Stimulated activated memory B cell treated with anti-CD40 and anti-IgM and Interleukin-4, amounts not matched to agents 10 μg/mL and 1 μg/mL and 100 μg/mL, for 72 hours (primary cell): ENCODE measurements around the gene ARSG.
"Not testable (repeated sequence)": the region's sequence is repeated elsewhere in the genome, so short reads cannot be mapped to it uniquely, and the experiment has no call there.

Experiments
- ATAC-seq: fragments of 150-1000 bp; cut with Tn5 transposase; 2 replicates; pipeline ENCODE4 v1.10.0; 2021
- H3K27ac Mint-ChIP-seq: one replicate; pipeline ENCODE4 v1.8.0; 2022; ENCODE audit warnings: mild to moderate bottlenecking, mixed read lengths
- H3K27me3 Mint-ChIP-seq: one replicate; pipeline ENCODE4 v1.8.0; 2022; ENCODE audit warnings: mixed read lengths
- H3K36me3 Mint-ChIP-seq: one replicate; pipeline ENCODE4 v1.8.0; 2022; ENCODE audit warnings: mixed read lengths
- H3K4me1 Mint-ChIP-seq: one replicate; pipeline ENCODE4 v1.8.0; 2022; ENCODE audit warnings: mixed read lengths
- H3K4me3 Mint-ChIP-seq: one replicate; pipeline ENCODE4 v1.8.0; 2022; ENCODE audit warnings: mild to moderate bottlenecking, moderate library complexity, mixed read lengths
- H3K9me3 Mint-ChIP-seq: one replicate; pipeline ENCODE4 v1.8.0; 2022; ENCODE audit warnings: mixed read lengths

Gene ARSG

DNA sequence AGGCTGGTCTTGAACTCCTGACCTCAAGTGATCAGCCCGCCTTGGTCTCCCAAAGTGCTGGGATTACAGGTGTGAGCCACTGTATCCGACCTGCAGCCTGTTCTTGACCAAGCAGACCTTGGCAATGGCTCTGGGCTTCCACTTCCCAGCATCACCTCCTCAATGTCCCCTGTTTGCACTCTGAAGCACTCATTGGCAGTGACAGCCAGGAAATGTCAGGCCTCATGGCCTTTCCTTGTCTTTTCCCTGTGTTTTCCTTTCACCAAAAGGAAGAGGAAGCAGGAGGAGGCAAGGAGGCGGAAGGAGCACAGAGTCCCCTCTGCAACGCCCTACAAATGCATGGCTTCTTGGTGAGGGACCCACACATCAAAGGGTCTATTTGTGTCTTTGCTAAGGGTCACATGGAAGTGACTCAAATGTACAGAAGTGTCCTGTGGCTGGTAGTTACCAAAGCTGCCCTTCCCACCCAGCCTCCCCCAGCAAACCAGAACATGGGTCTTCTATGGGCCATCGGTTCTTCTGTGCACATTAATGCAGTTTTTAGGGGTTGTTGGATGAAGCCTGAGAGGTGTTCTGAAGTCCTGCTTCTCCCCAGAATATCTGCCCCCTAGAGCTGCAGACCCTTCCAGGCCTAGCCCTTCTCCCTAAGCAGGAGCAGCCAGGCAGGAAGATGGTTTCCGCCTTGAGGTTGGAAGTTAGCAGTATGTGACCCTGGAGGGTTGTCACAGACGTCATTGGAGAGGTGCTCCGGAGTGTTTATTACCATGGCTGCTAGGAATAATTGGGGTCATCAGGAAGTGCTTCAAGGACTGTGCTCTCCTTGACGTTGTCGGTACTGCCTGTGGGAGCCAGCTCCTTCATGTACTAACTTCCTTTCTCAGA lies 105.2 kb downstream of the ARSG start:
- H3K36me3 Mint-ChIP-seq: peaks cover 15% of the 10 kb centered on the region
- peaks cover 3% of the 10 kb centered on the region for H3K9me3 Mint-ChIP-seq
- H3K4me3 Mint-ChIP-seq: no peak overlapping the region
- peaks cover 8% of the 10 kb centered on the region for H3K4me1 Mint-ChIP-seq
- H3K27ac Mint-ChIP-seq: no peak overlapping the region
- no peak for ATAC-seq
- no peaks in the 10 kb centered on the region for H3K27me3 Mint-ChIP-seq

DNA sequence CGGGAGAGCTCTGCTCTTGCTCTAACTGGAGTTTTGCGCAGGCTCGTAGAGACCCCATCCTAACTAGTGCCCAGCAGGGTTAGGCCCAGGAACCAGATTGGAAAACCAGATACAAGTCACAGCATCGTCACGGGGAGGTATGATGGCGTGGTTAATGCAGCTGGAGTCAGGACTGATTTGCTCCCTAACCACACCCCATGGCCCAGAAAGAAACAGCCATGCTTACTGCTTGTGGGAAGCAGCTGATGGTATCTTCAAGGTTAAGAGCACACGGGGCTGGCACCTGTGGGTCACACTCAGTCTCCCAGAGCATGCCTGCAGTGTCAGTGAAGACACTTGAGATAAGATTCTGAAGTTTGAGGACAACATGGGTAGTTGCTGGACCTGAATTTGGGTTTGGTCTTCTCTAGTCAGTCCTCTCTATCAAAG lies 105.8 kb downstream of the ARSG start:
- ATAC-seq: no peak
- Mint-ChIP-seq H3K27ac (no peak overlapping the region), H3K4me1 (peaks cover 8% of the 10 kb centered on the region), H3K36me3 (peaks cover 15% of the 10 kb centered on the region), H3K27me3 (no peaks in the 10 kb centered on the region), H3K4me3 (no peak overlapping the region), H3K9me3 (peaks cover 3% of the 10 kb centered on the region)

DNA sequence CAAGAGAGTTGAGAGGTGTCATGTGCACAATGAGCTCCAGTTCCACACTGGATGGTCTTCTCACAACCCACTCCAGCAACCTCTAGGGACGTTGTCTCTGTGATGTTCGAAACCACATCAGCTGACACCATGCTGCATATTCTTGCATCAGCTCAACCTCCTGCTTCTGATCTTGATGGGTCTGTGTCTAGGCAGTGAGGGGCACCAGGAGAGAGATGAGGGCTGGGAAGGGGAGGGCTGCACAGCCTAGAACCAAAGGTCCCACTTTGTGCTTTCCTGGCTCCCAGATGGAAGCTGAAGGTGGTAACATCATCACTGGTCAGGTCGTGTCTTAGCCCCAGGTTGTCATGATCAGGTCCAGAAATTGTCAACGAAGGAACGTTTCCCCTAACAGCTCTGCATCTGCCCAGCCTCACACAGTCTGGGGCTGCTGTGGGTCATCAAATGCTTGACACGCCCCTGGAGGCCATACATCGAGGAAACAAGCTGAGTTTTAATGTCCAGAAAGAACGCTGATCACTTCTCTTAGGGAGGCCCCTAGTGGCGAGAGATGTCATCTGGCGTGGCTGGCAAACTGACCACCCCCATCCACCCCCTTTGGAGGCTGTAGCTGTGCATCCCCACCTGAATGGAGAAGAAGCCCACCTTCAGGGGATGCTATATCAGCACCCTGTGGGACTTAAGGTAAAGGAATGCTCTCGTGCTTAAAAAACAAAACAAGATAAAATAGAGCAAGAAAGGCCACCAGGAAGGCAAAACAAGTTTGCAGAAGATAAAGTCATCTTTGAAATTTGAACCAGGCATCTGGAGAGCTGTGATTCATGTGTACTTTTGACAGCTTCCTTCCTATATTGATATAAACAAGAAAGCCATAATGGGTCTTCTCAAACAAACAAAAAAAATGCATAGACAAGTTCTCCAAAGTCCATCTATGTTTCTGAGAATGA lies 107.7 kb downstream of the ARSG start:
- ATAC-seq: peak; percentile 71
- Mint-ChIP-seq H3K36me3 (peaks cover 15% of the 10 kb centered on the region), H3K9me3 (peaks cover 3% of the 10 kb centered on the region), H3K27ac (peak overlapping the region; percentile 31), H3K4me3 (no peak overlapping the region), H3K27me3 (no peaks in the 10 kb centered on the region), H3K4me1 (peaks cover 8% of the 10 kb centered on the region)

DNA sequence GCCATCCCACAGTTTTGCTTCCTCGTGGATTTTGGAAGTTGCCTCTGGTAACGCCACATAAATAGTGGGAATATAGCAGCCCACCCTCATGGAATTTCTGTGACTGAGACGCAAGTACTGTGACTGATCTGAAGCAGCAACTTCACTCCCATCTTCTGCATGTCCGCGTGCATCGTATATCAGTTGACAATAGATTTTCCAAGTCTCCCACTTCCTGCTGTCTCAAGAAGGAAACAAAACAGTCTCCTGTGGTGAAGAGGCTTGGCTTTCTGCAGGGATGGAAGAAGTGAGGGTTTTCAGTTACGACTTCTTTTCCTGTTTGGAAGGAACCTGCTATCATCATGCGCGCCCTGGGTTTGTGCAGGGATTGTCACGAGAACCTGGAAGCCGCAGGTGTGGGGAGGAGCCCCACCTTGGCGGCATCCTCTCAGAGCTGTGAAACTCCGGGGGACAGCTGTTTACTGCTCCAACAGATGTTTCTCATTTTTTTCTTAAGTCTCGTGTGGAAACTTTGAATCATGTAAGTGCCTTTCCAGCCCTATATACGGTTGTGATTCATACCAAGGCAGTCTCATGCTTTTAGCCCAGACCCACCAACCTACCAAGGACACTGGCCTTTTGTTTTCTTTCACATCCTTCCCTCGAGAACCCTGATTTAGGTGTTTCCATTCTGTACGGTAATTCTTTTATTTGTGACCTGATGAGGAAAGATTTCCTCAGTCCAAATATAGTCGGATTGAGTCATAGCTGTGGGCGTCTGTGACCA lies 108.5 kb downstream of the ARSG start:
- peak overlapping the region; percentile 31 for H3K27ac Mint-ChIP-seq
- peaks cover under 1% of the 10 kb centered on the region for H3K9me3 Mint-ChIP-seq
- H3K27me3 Mint-ChIP-seq: no peaks in the 10 kb centered on the region
- peaks cover 11% of the 10 kb centered on the region for H3K36me3 Mint-ChIP-seq
- peaks cover 8% of the 10 kb centered on the region for H3K4me1 Mint-ChIP-seq
- H3K4me3 Mint-ChIP-seq: no peak overlapping the region
- ATAC-seq: peak; percentile 85

DNA sequence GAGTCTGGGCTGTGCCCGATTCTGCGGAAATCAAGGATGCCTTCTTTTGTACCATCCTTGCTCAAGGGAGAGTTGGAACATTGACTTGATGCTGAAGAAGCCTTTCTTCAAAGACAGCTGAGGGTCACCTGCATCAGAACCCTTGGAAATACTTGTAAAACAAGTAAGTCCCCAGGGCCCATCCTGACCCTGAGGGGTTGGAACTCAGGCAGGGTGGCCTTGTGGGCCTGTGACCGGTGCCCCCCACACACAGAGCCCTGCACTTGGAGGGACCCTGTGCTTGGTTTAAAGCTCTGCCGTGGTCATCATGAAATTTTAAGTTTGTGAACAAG lies 109.1 kb downstream of the ARSG start:
- Mint-ChIP-seq H3K4me3 (no peak overlapping the region), H3K27me3 (no peaks in the 10 kb centered on the region)

DNA sequence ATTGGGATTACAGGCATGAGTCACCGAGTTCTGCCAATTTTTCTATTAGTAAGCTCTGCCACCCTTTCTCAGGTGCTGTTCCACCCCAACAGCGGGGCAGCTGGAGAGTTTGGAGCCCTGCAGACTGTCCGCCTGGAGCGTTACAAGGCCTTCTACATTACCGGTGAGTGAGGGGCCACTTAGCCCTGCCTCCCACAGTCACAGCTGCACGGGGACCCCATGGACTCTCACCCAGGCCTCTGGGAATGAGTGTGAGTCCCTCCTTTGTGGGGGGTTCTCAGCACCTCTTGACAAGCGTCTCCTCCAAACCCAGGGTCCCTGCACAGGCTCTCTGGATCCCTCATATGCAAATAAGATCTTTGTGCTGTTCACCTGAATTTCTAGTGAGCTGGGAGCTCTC lies 110.0 kb downstream of the ARSG start:
- H3K9me3 Mint-ChIP-seq: no peaks in the 10 kb centered on the region
- no peaks in the 10 kb centered on the region for H3K27me3 Mint-ChIP-seq
- H3K4me3 Mint-ChIP-seq: no peak overlapping the region
- peaks cover 8% of the 10 kb centered on the region for H3K4me1 Mint-ChIP-seq
- H3K27ac Mint-ChIP-seq: peak overlapping the region; percentile 31
- ATAC-seq: no peak
- H3K36me3 Mint-ChIP-seq: peaks cover 2% of the 10 kb centered on the region

More for the DNA sequence above, 109.1 kb downstream of the ARSG start:
- ATAC-seq: no peak
- H3K27ac Mint-ChIP-seq: peak overlapping the region; percentile 31
- H3K36me3 Mint-ChIP-seq: peaks cover 5% of the 10 kb centered on the region
- no peaks in the 10 kb centered on the region for H3K9me3 Mint-ChIP-seq
- peaks cover 8% of the 10 kb centered on the region for H3K4me1 Mint-ChIP-seq

DNA sequence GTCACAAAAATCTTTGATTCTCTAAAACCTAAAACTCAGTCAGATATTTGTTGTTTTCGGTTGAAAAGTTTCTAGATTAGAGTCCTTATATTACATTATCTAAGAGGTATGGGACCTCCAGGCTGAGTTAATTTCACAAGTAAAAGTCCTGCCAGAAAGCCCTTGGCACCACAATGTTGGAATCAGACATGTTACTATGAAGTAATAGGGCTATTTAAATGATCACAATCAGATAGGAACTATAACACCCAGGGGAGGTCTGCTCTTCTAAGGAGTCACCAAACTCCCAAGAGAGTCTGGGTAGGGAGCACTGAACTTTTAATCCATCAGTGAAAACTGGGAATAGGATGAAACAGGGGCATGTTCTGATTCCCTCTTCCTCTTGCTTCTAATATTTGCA lies 111.8 kb downstream of the ARSG start:
- Mint-ChIP-seq H3K9me3 (no peaks in the 10 kb centered on the region), H3K27me3 (no peaks in the 10 kb centered on the region), H3K27ac (no peak overlapping the region), H3K4me1 (peaks cover 16% of the 10 kb centered on the region), H3K36me3 (peaks cover 7% of the 10 kb centered on the region), H3K4me3 (no peak overlapping the region)
- ATAC-seq: no peak

DNA sequence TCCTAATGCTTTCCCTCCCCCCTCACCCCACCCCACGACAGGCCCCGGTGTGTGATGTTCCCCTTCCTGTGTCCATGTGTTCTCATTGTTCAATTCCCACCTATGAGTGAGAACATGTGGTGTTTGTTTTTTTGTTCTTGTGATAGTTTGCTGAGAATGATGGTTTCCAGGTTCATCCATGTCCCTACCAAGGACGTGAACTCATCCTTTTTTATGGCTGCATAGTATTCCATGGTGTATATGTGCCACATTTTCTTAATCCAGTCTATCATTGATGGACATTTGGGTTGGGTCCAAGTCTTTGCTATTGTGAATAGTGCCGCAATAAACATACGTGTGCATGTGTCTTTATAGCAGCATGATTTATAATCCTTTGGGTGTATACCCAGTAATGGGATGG lies 112.5 kb downstream of the ARSG start:
- H3K4me3 Mint-ChIP-seq, H3K27ac Mint-ChIP-seq, H3K36me3 Mint-ChIP-seq, ATAC-seq, H3K27me3 Mint-ChIP-seq, H3K9me3 Mint-ChIP-seq: not testable (repeated sequence)
- H3K4me1 Mint-ChIP-seq: peaks cover 13% of the 10 kb centered on the region

DNA sequence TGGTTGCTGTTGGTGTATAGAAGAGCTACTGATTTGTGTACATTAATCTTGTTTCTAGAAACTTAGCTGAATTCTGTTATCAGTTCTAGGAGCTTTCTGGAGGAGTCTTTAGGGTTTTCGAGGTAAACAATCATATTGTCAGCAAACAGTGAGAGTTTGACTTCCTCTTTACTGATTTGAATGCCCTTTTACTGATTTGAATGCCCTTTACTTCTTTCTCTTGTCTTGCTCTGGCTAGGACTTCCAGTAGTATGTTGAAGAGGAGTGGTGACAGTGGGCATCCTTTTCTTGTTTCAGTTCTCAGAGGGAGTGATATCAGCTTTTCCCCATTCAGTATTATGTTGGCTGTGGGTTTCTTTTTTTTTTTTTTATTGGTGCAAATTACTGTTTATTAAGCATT lies 116.4 kb downstream of the ARSG start:
- not testable (repeated sequence) for H3K27me3 Mint-ChIP-seq, H3K4me1 Mint-ChIP-seq, H3K9me3 Mint-ChIP-seq, H3K4me3 Mint-ChIP-seq, H3K27ac Mint-ChIP-seq
- peak; percentile 64 for ATAC-seq
- H3K36me3 Mint-ChIP-seq: peaks cover 11% of the 10 kb centered on the region

DNA sequence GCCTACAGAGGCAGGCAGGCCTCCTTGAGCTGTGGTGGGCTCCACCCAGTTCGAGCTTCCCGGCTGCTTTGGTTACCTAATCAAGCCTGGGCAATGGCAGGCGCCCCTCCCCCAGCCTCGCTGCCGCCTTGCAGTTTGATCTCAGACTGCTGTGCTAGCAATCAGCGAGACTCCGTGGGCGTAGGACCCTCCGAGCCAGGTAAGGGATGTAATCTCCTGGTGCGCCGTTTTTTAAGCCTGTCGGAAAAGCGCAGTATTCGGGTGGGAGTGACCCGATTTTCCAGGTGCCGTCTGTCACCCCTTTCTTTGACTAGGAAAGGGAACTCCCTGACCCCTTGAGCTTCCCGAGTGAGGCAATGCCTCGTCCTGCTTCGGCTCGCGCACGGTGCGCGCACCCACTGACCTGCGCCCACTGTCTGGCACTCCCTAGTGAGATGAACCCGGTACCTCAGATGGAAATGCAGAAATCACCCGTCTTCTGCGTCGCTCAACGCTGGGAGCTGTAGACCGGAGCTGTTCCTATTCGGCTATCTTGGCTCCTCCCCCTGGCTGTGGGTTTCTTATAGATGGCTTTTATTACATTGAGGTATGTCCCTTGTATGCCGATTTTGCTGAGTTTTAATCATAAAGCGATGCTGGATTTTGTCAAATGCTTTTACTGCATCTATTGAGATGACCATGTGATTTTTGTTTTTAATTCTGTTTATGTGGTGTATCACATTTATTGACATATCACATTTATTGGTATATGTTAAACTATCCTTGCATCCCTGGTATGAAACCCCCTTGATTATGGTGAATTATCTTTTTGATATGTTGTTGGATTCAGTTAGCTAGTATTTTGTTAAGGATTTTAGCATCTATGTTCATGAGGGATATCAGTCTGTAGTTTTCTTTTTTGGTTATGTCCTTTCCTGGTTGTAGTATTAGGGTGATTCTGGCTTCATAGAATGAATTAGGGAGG lies 122.6 kb downstream of the ARSG start:
- not testable (repeated sequence) for H3K9me3 Mint-ChIP-seq, ATAC-seq, H3K27me3 Mint-ChIP-seq
- H3K4me3 Mint-ChIP-seq: peak overlapping the region; percentile 93
- H3K27ac Mint-ChIP-seq: peak overlapping the region; percentile 84
- peaks cover 15% of the 10 kb centered on the region for H3K4me1 Mint-ChIP-seq
- peaks cover 11% of the 10 kb centered on the region for H3K36me3 Mint-ChIP-seq

DNA sequence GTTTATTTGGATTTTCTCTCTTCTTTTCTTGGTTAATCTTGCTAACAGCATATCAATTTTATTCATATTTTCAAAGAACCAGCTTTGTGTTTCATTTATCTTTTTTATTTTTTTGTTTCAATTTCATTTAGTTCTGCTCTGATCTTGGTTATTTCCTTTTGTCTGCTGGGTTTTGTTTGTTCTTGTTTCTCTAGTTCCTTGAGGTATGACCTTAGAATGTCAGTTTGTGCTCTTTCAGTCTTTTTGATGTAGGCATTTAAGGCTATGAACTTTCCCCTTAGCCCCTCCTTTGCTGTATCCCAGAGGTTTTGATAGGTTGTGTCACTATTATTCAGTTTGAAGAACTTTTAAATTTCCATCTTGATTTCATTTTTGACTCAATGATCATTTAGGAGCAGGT lies 123.6 kb downstream of the ARSG start:
- H3K36me3 Mint-ChIP-seq: peaks cover 12% of the 10 kb centered on the region
- H3K27ac Mint-ChIP-seq: peak overlapping the region; percentile 84
- peaks cover 15% of the 10 kb centered on the region for H3K4me1 Mint-ChIP-seq
- peak overlapping the region; percentile 93 for H3K4me3 Mint-ChIP-seq
- ATAC-seq, H3K9me3 Mint-ChIP-seq, H3K27me3 Mint-ChIP-seq: not testable (repeated sequence)

DNA sequence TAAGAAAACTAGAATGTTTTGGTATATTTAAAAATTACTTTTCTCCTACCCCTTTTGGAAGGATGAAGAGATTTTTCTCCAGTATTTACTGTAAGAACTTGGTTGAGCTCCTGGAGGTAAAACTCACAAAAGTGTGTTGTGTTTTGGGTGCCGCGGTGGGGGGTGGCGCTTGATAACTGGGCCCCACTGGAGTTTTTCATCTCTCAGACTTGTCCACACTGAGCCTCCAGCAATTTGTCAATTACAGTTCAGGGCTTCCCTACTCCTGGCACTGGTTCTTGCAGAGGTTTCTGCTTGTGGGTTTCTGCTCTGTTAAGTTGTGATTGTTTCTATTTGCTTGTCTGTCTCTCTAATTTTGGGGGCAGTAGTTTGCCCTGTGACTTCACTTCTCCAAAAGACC lies 126.0 kb downstream of the ARSG start:
- peaks cover 24% of the 10 kb centered on the region for H3K36me3 Mint-ChIP-seq
- no peak overlapping the region for H3K4me3 Mint-ChIP-seq
- ATAC-seq: no peak
- no peak overlapping the region for H3K27ac Mint-ChIP-seq
- H3K9me3 Mint-ChIP-seq: no peaks in the 10 kb centered on the region
- peaks cover 15% of the 10 kb centered on the region for H3K4me1 Mint-ChIP-seq
- no peaks in the 10 kb centered on the region for H3K27me3 Mint-ChIP-seq

DNA sequence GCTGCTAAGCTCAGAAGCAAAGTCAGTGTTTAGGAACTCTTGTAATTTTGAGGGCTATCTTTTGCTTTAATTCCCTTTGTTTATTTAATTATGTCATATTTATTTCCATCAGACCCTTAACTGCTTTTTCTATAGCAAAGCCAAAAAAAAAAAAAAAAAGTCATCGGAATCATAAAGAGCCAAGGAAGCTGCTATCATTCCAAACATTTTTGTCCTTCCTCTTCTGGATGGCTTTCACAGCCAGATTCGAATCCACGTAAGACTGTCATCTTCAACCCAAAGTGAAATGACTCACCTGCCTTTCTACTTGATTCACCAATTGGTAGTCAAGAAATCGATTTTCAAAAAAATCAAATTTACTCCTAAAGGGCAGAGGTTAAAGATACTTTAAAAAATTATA lies 127.6 kb downstream of the ARSG start:
- Mint-ChIP-seq H3K4me3 (no peak overlapping the region), H3K4me1 (peaks cover 14% of the 10 kb centered on the region), H3K9me3 (no peaks in the 10 kb centered on the region), H3K36me3 (peaks cover 24% of the 10 kb centered on the region), H3K27ac (no peak overlapping the region), H3K27me3 (no peaks in the 10 kb centered on the region)
- ATAC-seq: no peak

DNA sequence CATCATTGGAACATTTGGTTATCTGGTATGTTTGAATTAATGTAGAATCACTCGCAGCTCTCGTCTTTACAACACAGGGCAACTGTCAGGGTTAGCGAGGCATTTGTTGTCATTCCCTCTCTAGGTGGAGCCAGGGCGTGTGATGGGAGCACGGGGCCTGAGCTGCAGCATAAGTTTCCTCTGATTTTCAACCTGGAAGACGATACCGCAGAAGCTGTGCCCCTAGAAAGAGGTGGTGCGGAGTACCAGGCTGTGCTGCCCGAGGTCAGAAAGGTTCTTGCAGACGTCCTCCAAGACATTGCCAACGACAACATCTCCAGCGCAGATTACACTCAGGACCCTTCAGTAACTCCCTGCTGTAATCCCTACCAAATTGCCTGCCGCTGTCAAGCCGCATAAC lies 128.8 kb downstream of the ARSG start:
- Mint-ChIP-seq H3K4me1 (peaks cover 2% of the 10 kb centered on the region), H3K9me3 (no peaks in the 10 kb centered on the region), H3K4me3 (no peak overlapping the region), H3K27ac (no peak overlapping the region), H3K27me3 (no peaks in the 10 kb centered on the region), H3K36me3 (peaks cover 24% of the 10 kb centered on the region)
- ATAC-seq: no peak
